ENCODE data around the gene PARG.

- TF ChIP-seq CTCF (conservative IDR thresholded peaks at IDR 0.05): no peak
- TF ChIP-seq ZFX (IDR thresholded peaks at IDR 0.05): no peak
Measured at GRCh38 chr10:49798275-49798674, 143.6 kb downstream of the PARG start.
